KBM-7 (cell line): ENCODE measurements around the gene OR1D2.
A peak's percentile ranks its signal among the peaks of the same experiment; 100 is the strongest.
"Not testable (repeated sequence)": the region's sequence is repeated elsewhere in the genome, so short reads cannot be mapped to it uniquely, and the experiment has no call there.

Experiments used
- DNase-seq: peaks from one replicate; pipeline ENCODE4 v3.0.0-alpha.2; 2015
- in situ Hi-C: fragments of 300-500 bp; cut with MboI; formaldehyde crosslinking; loops from 2 replicates; pipeline ENCODE4 v1.14.3; 2020; ENCODE audit warnings: low sequenced_read_pairs, low pct_unique_long_range_greater_than_20kb, mixed read lengths

Gene OR1D2, protein sequence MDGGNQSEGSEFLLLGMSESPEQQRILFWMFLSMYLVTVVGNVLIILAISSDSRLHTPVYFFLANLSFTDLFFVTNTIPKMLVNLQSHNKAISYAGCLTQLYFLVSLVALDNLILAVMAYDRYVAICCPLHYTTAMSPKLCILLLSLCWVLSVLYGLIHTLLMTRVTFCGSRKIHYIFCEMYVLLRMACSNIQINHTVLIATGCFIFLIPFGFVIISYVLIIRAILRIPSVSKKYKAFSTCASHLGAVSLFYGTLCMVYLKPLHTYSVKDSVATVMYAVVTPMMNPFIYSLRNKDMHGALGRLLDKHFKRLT

DNA sequence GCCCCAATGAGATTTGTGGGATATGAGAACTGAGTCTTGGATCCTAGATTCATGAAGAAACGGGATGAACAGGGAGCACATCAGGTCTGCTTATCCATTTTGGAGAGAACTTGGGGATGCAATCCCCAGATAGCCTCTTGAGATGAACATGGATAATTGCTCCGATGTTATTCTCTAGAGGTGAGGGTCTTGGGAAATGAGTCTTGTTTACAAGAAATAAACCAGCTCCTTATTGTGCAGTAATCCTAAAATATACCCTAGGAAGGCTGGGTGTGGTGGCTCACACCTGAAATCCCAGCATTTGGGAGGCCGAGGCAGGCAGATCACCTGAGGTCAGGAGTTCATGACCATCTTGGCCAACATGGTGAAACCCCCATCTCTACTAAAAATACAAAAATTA is at the start of gene OR1D2:
OR1D2 (minus strand) TSS at position 101 of the 400 bp plus-strand sequence. CDS start 11,426 bp downstream, outside the sequence.
- DNase-seq: no peak
- in situ Hi-C loops: no loop called here

DNA sequence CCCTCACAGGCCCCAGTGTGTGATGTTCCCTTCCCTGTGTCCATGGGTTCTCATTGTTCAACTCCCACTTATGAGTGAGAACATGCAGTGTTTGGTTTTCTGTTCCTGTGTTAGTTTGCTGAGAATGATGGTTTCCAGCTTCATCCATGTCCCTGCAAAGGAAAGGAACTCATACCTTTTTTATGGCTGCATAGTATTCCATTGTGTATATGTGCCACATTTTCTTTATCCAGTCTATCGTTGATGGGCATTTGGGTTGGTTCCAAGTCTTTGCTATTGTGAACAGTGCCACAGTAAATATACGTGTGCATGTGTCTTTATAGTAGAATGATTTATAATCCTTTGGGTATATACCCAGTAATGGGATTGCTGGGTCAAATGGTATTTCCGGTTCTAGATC is 33.3 kb upstream of the OR1D2 start:
- DNase-seq, in situ Hi-C loops: not testable (repeated sequence)

DNA sequence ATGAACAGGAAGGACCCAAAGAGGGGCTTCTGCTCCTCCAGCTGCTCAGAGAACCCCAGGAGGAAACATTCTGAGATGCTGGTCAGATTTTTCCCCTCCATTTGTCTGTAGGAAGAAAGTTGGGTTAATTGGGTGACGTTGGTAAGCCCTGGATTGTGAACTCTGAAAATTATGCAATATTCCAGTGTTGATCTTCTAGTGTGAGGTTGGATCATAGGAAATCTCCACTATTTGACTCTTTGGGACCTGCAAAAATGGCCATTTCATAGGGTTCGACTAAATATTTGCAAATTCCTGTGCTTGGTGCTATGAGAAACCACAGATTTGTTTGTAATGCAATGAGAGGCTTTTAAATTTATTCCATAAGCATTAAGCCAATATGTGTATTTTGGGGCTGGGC is 23.2 kb upstream of the OR1D2 start, which contains the start of gene OR1G1:
OR1G1 (minus strand) TSS at position 101 of the 400 bp plus-strand sequence; CDS start at position 101, 0 bp downstream.
- DNase-seq: no peak
- in situ Hi-C loops: no loop called here

DNA sequence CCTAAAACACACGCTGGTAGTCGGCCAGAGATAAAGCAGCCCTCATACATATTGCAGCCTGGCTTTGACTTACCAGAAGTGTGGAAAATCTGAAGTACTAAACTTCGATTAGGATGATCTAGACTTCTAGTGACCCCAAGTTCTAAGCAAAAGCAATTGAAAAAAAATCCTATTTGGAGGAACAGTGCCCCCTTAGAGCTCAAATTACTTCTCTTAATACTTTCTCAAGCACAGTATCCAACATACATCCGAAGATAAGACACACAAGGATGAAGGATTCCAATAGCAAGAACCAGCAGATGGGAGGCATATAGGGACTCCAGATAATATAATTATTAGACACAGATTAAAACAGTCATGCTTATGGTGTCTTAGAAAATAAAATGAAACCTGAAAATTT is 30.4 kb downstream of the OR1D2 start:
- in situ Hi-C loops: not testable (repeated sequence)

DNA sequence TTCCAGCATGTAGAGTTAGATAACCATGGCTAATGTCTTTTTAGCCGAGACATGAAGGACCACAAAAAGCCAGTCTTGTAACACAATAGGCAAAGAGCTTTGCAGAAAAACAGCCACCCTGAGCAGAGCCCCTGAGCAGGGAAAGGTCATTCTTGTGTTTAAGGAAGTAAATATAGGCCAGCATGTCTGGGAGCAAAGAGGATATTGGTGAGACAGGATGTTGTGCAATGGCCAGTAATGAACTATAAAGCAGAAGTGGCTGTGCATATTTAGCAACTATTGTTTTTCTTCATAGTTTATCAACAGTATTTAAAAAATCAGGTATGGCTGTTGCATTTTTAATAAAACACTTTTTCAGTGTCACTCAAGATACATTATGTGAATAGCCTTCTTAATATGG is 39.0 kb downstream of the OR1D2 start:
- in situ Hi-C loops: not testable (repeated sequence)
- DNase-seq: peak; percentile 81

More for the DNA sequence above, 30.4 kb downstream of the OR1D2 start:
- not testable (repeated sequence) for DNase-seq

DNA sequence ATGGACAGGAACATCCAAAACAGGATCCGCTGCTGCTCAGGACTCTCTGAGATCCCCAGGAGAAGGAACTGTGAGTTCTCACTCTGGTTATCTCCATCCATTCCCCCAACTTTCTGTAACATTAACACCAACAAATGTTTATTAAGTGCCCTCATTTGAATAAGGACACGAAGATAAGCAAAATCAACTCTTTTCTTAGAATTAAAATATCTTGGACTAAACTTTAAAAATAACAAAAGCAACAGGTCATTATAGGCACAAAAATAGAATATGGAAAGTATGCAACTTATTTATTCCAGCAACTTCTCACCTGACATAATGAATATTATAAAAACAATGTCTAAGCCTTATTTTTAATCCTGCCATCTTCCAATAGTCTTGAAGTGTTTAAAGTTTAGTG is 40.7 kb downstream of the OR1D2 start, which contains the start of gene OR1D5:
OR1D5 (minus strand) TSS at position 101 of the 400 bp plus-strand sequence; CDS start at position 101, 0 bp downstream.
- in situ Hi-C loops, DNase-seq: not testable (repeated sequence)

DNA sequence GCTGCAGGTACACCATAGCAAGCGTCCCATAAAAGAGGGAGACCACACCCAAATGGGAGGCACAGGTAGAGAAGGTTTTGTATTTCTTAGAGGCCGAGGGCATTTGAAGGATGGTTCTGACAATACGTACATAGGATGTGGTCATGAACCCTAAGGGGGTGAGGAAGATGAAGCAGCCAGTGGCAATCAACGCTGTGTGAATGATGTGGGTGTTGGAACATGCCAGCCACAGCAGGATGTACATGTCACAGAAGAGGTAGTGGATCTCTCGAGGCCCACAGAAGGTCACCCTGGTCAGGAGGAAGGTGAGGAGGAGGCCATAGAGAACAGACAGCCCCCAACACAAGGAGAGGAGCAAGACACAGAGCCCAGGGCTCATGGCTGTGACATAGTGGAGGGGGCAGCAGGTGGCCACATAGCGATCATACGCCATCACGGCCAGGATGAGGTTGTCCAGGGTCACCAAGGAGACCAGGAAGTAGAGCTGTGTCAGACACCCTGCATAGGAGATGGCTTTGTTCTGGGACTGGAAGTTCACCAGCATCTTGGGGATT is 41.3 kb downstream of the OR1D2 start:
- in situ Hi-C loops, DNase-seq: not testable (repeated sequence)

DNA sequence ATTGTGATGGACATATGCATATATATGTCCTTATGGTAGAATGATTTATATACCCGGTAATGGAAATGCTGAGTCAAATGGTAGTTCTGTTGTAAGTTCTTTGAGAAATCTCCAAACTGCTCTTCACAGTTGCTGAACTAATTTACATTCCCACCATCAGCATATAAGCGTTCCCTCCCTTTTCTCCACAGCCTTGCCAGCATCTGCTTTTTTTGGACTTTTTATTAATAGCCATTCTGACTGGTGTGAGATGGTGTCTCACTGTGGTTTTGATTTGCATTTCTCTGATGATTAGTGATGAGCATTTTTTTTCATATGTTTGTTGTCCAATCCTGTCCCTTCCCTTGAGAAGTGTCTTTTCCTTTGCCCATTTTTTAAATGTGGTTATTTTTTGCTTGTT is 49.4 kb downstream of the OR1D2 start:
- in situ Hi-C loops, DNase-seq: not testable (repeated sequence)

DNA sequence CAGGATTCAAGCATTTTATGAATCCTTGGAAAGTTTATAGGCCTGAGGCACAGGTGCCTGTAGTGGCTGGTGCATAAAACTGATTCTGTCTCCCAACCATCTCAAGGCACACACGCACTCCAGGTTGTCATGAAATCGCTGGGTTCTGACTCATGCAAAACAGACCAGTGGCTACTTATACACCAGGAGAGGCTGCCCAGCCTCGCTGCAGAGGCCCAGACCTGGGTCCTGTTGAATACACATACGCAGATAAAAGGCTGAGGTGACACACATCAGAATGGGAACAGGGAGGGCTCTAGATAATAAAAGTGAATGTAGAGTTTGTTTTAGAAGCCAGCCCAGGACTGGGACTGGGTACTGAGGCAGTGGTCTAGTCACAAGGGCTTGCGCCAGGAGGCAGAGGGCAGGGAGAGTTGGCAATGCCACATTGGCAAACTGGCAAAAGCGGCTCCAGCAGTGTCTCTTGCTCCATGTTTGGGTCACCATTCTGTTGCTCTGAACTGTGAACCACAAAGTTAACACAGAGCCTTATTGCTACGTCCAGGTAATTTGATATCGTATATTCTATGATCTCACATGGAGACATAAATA is 54.4 kb downstream of the OR1D2 start:
- DNase-seq: no peak
- in situ Hi-C loops: loop anchor here (25.0 kb wide), 1 partner anchor 613 kb away; the partner anchor contains the start of genes EMC6 and TAX1BP3

DNA sequence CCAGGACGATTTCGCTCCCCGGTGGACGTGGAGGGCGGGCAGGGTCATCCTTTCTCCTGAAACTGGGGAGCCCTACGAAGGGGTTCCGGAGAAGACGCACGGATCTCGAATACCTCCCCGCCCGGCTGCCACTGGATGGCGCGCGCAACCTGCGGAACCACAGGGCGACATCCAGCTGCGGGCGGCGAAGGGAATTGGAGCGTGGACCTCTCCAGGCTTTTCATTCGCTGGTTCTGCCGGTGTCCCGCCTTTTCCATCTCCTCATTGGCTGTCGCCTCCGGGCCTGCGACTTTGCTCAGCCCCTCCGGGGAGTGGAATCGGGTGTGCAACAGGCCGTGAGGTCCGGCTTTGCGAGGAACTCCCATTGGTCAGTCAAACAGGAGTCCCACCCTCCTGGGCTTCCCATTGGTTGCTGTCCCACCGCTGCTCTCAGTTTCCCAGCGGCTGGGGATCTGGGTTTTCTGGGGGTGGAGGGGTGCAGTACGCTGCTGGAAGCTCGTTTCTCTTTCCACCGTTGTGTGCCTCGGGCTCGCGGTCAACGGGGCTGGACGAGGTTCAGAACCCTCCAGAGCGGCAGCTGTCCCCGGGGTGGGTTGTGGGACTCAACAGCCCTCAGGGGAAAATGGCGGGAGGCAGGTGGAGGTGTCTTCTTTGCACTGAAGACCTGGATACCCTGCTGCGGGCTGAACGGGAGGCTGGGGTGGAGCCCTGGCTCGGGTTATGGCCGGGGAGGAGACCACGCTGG is 55.3 kb downstream of the OR1D2 start:
- in situ Hi-C loops: loop anchor here (25.0 kb wide), 1 partner anchor 613 kb away; the partner anchor contains the start of genes EMC6 and TAX1BP3
- peak; percentile 98 for DNase-seq

DNA sequence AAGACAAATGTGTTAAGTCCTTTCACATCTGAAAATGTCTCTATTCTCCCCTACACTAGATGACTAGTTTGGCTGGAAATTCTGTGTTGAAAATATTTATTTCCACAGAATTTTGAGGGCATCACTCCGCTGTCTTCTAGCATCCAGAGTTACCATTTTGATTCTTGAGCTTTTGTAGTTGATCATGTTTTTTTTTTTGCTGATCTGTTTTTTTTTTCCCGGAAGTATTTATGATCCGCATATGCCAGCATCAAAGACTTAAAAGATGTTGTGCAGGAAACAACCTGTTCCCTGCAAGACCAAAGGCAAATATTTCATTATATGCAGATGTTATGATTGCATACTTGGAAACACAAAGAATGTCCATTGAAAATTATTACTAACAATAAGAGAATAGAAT is 57.5 kb downstream of the OR1D2 start:
- in situ Hi-C loops: loop anchor here (25.0 kb wide), 1 partner anchor 616 kb away; the partner anchor contains the start of genes EMC6 and TAX1BP3
- no peak for DNase-seq

DNA sequence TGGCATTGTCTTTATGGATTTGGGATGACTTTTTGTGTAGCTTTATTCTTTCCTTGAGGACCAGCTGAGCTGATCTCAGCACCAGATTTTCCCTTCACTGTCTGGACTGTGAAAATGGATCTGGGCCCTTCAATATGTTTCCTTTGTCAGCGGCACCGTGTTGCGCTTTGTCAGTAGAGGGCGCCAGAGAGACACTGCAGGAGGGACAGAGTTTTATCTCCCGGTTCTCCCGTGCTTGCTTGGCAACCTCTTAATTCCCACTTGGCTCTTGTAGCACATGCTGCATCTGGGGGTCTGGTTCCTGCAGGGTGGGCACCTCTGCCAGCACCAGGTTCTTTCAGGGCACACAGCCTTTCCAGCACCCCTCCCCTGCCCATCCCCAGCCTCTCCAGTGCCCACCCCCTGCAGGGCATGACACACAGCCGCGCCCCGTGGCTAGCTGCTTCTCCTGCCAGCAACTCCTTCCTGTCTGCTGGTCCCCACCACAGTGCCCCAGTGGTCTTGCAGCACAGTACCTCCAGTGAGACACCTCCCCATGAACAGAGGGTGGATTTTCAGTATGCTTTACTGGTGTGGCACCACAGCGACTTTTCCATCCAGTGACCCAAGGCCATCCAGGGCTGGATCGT is 60.4 kb downstream of the OR1D2 start:
- in situ Hi-C loops: loop anchor here (25.0 kb wide), 1 partner anchor 618 kb away; the partner anchor contains the start of genes EMC6 and TAX1BP3
- peak; percentile 42 for DNase-seq

DNA sequence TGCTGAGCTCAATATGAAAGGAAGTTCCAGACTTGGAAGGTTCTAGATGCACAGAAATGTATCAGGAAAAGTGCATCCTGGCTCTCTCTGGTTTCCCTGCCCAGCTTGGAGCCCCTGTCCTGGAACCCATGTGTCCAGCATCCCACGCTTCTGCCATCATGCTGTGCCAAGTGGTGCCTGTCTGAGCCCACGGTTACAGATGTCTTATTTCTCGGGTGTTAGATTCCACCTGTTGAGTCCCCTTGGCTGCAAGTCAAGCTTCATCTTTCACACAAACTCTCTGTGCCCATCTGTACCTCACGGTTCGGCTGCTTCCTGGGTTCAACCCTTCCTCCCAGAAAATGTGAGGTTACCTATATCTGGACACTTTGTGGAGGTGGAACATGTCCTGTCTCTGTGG is 63.3 kb downstream of the OR1D2 start:
- no peak for DNase-seq
- in situ Hi-C loops: loop anchor here (25.0 kb wide), 1 partner anchor 621 kb away; the partner anchor contains the start of genes EMC6 and TAX1BP3

DNA sequence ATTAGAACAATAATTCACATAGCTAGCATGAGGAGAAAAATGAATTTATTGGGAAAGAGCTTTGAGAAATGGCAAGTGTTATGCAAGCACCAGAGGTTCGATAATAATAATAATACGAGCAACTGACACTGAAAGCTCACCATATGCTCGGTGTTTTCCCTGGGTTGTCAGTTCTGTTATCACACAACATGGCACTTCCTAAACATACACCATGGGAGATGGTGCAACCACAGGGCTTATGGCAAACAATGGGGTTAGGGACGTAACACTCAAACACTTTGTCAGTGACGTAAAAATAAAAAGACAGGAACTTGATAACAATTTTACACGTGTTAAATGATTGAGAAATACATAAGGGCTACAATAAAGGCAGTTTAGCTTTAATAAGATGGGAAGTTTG is 64.5 kb downstream of the OR1D2 start:
- peak; percentile 43 for DNase-seq
- in situ Hi-C loops: loop anchor here (25.0 kb wide), 1 partner anchor 623 kb away; the partner anchor contains the start of genes EMC6 and TAX1BP3

DNA sequence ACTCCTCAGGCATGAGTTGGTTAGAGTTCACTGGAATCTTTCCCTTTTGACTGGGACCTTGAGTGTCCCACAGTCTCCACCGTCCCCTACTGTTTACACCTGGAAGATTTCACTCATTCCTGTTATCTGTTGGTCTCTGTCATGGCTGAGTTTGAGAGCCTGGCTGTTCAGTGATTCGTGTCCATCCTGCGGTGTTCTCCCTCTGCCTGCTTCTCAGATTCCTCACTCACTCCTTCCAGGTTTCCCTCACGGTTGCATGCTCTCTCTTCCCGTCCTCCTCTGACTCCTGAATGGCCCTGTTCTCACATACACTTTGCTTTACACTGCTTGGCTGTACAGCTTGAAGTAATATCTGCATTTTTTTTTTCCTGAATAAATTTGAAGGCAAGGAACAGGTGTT is 65.3 kb downstream of the OR1D2 start:
- in situ Hi-C loops: loop anchor here (25.0 kb wide), 1 partner anchor 623 kb away; the partner anchor contains the start of genes EMC6 and TAX1BP3
- peak; percentile 9 for DNase-seq
